ENCODE data around the gene TLX1. TPM values are rescaled to one million over a fixed set of nuclear protein-coding genes. Genes with fewer than 3 reads are reported as not detected.

TLX1 gene
- polyA plus RNA-seq, 1 experiment: not detected

- POLR2A ChIA-PET: no interaction called here
- no peaks in the 10 kb centered on the region for H3K36me3 ChIP-seq (ENCODE audit: control insufficient read depth, insufficient read depth, low read length)
- H3K4me3 ChIP-seq (ENCODE audit: low read depth, low read length): no peak overlapping the region
- DNase-seq (ENCODE audit: low read depth): no peak
- H3K27me3 ChIP-seq (ENCODE audit: control insufficient read depth, insufficient read depth, low read length): peaks cover 69% of the 10 kb centered on the region
- CTCF ChIA-PET: interaction anchor here (1.6 to 8.6 kb wide), 3 partner anchors 11 to 84 kb away, joined by 3 to 312 read pairs (median 99); no protein-coding TSS in a partner anchor
- no peak for TF ChIP-seq CTCF (IDR thresholded peaks at IDR 0.05; ENCODE audit: insufficient read depth, low read depth, low read length)
These were observed 13.0 kb downstream of the TLX1 start for GRCh38 chr10:101144053-101144452.

DNA sequence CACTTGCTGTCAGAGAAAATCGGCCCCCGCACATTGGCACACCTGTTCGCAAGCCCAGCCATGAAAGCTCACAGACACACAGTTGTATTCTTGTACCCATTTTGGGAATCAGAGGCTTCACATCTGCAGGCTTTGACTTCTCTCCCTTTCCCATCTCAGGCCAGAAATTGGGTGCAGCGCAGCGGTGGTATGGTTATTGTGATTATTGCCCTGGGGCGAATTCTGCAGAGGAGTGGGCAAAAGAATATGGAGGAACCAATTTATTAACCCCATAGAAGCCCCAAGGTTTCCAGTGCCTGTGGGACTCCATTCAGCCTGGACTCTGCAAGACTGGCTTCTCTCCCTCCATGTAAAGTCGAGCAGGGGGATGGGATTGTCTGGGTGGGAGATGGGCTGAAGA lies 14.0 kb downstream of the TLX1 start:
- H3K4me3 ChIP-seq (ENCODE audit: low read depth, low read length): no peak overlapping the region
- CTCF ChIA-PET: interaction anchor here (0.6 to 8.6 kb wide), 4 partner anchors 48 to 85 kb away, joined by 3 to 312 read pairs (median 11); no protein-coding TSS in a partner anchor
- POLR2A ChIA-PET: no interaction called here
- TF ChIP-seq CTCF (IDR thresholded peaks at IDR 0.05; ENCODE audit: insufficient read depth, low read depth, low read length): no peak
- H3K27me3 ChIP-seq (ENCODE audit: control insufficient read depth, insufficient read depth, low read length): peaks cover 61% of the 10 kb centered on the region
- DNase-seq (ENCODE audit: low read depth): no peak
- no peaks in the 10 kb centered on the region for H3K36me3 ChIP-seq (ENCODE audit: control insufficient read depth, insufficient read depth, low read length)

- H3K27me3 ChIP-seq (ENCODE audit: control insufficient read depth, insufficient read depth, low read length): peaks cover 54% of the 10 kb centered on the region
- no peak for DNase-seq (ENCODE audit: low read depth)
- no peak overlapping the region for H3K4me3 ChIP-seq (ENCODE audit: low read depth, low read length)
- ChIA-PET POLR2A (no interaction called here), CTCF (interaction anchor here (0.6 to 3.4 kb wide), 5 partner anchors 10 to 64 kb away, joined by 3 to 19 read pairs (median 4); no protein-coding TSS in a partner anchor)
- no peak for TF ChIP-seq CTCF (IDR thresholded peaks at IDR 0.05; ENCODE audit: insufficient read depth, low read depth, low read length)
- H3K36me3 ChIP-seq (ENCODE audit: control insufficient read depth, insufficient read depth, low read length): no peaks in the 10 kb centered on the region
These were observed 14.8 kb downstream of the TLX1 start for GRCh38 chr10:101145750-101146391.

GRCh38 chr10:101146392-101147251 lies 15.5 kb downstream of the TLX1 start:
- no peak for DNase-seq (ENCODE audit: low read depth)
- Histone ChIP-seq H3K27me3 (ENCODE audit: control insufficient read depth, insufficient read depth, low read length) (peaks cover 55% of the 10 kb centered on the region), H3K36me3 (ENCODE audit: control insufficient read depth, insufficient read depth, low read length) (no peaks in the 10 kb centered on the region), H3K4me3 (ENCODE audit: low read depth, low read length) (no peak overlapping the region)
- CTCF ChIA-PET: interaction anchor here (0.8 to 3.4 kb wide), 5 partner anchors 9 to 54 kb away, joined by 3 to 19 read pairs (median 4); no protein-coding TSS in a partner anchor
- POLR2A ChIA-PET: no interaction called here
- TF ChIP-seq CTCF (IDR thresholded peaks at IDR 0.05; ENCODE audit: insufficient read depth, low read depth, low read length): no peak

DNA sequence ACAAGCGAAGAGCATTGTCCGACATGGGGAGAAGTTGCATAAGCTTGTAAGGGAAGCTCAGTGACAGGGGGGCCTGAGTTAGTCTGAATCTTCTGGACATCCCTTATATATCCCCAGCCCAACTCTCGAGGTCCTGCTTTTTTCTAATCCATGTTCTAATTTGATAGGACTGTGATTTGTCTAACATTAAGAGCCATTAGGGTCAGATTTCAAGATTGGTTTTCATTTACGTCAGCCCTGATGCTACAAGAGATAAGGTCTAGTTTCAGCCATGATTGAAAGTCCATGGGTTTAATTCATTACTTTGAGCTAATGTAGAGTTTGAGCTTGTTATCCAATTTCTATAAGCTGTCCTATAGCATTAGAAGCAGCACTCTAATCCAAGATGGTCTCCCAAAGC lies 20.3 kb downstream of the TLX1 start:
- ChIA-PET CTCF (interaction anchor here (0.5 to 11.7 kb wide), 4 partner anchors 10 to 56 kb away, joined by 3 to 99 read pairs (median 13); no protein-coding TSS in a partner anchor), POLR2A (interaction anchor here (0.6 kb wide), 1 partner anchor 819 kb away, joined by 6 read pairs; no protein-coding TSS in a partner anchor)
- TF ChIP-seq CTCF (IDR thresholded peaks at IDR 0.05; ENCODE audit: insufficient read depth, low read depth, low read length): no peak
- no peak for DNase-seq (ENCODE audit: low read depth)
- Histone ChIP-seq H3K36me3 (ENCODE audit: control insufficient read depth, insufficient read depth, low read length) (no peaks in the 10 kb centered on the region), H3K4me3 (ENCODE audit: low read depth, low read length) (no peak overlapping the region), H3K27me3 (ENCODE audit: control insufficient read depth, insufficient read depth, low read length) (peaks cover 35% of the 10 kb centered on the region)

Data from BJ (cell line).